ENCODE results near the gene SYNDIG1.

DNA sequence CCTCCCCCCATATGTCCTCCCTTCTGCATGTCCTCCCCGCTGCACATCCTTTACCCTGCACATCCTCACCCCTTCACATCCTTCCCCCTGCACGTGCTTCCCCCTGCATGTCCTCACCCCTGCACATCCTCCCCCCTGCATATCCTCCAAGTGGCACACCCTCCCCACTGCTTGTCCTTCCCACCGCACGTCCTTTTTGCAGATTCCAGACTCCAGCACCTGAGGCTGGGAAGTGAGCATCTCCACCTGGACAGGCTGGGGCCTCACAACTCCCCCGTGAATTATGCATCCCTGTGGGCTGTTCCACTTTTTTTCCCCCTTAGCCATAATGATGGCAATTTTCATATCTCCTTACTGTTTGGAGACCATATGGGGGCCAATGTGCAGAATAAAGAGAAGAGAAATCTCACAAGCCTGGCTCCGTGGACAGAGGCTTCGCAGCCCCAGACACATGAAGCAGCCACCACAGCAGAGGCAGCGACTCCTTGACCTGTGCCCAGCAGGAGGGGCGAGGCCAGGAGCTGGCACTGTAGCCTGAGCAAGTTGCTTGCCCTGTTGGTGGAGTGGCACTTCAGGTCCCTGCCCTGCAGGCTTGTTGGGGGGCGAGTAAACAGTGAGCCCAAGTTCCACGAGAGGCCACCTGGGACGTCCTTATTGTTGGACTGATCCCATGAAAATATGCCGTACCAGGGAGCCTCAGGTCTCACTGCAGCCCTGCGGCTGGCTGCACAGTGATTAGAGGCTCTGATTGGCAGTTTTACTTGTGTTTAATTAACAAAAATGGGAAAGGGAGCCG, 113.1 kb downstream of the SYNDIG1 start:
- TF ChIP-seq, protein P1, sequence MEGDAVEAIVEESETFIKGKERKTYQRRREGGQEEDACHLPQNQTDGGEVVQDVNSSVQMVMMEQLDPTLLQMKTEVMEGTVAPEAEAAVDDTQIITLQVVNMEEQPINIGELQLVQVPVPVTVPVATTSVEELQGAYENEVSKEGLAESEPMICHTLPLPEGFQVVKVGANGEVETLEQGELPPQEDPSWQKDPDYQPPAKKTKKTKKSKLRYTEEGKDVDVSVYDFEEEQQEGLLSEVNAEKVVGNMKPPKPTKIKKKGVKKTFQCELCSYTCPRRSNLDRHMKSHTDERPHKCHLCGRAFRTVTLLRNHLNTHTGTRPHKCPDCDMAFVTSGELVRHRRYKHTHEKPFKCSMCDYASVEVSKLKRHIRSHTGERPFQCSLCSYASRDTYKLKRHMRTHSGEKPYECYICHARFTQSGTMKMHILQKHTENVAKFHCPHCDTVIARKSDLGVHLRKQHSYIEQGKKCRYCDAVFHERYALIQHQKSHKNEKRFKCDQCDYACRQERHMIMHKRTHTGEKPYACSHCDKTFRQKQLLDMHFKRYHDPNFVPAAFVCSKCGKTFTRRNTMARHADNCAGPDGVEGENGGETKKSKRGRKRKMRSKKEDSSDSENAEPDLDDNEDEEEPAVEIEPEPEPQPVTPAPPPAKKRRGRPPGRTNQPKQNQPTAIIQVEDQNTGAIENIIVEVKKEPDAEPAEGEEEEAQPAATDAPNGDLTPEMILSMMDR (IDR thresholded peaks at IDR 0.05): no peak
- no peak for TF ChIP-seq POLR2AphosphoS5 (IDR thresholded peaks at IDR 0.05; ENCODE audit: low read depth, low read length)
- TF ChIP-seq, protein P2, sequence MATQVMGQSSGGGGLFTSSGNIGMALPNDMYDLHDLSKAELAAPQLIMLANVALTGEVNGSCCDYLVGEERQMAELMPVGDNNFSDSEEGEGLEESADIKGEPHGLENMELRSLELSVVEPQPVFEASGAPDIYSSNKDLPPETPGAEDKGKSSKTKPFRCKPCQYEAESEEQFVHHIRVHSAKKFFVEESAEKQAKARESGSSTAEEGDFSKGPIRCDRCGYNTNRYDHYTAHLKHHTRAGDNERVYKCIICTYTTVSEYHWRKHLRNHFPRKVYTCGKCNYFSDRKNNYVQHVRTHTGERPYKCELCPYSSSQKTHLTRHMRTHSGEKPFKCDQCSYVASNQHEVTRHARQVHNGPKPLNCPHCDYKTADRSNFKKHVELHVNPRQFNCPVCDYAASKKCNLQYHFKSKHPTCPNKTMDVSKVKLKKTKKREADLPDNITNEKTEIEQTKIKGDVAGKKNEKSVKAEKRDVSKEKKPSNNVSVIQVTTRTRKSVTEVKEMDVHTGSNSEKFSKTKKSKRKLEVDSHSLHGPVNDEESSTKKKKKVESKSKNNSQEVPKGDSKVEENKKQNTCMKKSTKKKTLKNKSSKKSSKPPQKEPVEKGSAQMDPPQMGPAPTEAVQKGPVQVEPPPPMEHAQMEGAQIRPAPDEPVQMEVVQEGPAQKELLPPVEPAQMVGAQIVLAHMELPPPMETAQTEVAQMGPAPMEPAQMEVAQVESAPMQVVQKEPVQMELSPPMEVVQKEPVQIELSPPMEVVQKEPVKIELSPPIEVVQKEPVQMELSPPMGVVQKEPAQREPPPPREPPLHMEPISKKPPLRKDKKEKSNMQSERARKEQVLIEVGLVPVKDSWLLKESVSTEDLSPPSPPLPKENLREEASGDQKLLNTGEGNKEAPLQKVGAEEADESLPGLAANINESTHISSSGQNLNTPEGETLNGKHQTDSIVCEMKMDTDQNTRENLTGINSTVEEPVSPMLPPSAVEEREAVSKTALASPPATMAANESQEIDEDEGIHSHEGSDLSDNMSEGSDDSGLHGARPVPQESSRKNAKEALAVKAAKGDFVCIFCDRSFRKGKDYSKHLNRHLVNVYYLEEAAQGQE (IDR thresholded peaks at IDR 0.05; ENCODE audit: insufficient read depth in 1 of 2, low read depth in 2 of 2, low read length in 1 of 2): no peak

Measured in Panc1 (cell line).